Stimulated activated naive CD8-positive, alpha-beta T cell treated with anti-CD3 and anti-CD28 coated beads, Interleukin-15, Interleukin-2, amounts not matched to agents 100 ng/mL and 50 ng/mL, for 24 hours (primary cell): ENCODE measurements around the gene AGBL5.
A peak's percentile ranks its signal among the peaks of the same experiment; 100 is the strongest.

Source experiments
- H3K27ac Mint-ChIP-seq: one replicate; pipeline ENCODE4 v1.8.0; 2021; ENCODE audit warnings: mild to moderate bottlenecking, mixed read lengths
- H3K27me3 Mint-ChIP-seq: one replicate; pipeline ENCODE4 v1.8.0; 2021; ENCODE audit warnings: mixed read lengths
- H3K36me3 Mint-ChIP-seq: one replicate; pipeline ENCODE4 v1.8.0; 2021; ENCODE audit warnings: low read depth, mixed read lengths
- H3K4me1 Mint-ChIP-seq: one replicate; pipeline ENCODE4 v1.8.0; 2021; ENCODE audit warnings: low read depth, mixed read lengths
- H3K4me3 Mint-ChIP-seq: one replicate; pipeline ENCODE4 v1.8.0; 2021; ENCODE audit warnings: mild to moderate bottlenecking, mixed read lengths
- H3K9me3 Mint-ChIP-seq: one replicate; pipeline ENCODE4 v1.8.0; 2021; ENCODE audit warnings: mixed read lengths

The AGBL5 gene

DNA sequence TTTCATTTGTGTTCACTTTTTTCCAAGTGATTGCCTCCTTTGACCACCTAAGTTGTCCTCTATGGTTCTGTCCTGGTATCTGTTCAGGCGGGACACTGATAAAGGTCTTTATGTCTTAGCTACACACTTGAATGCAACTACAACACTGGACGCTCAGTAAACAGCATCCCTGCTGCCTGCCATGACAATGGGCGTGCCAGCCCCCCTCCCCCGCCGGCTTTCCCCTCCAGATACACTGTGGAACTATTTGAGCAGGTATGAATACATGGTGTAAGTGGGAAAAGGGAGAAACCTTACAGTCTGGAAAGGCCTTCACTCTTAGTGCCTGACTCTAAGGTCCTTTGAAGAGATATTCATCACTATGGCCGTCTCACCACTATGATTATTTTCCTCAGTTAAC is 5.7 kb downstream of the AGBL5 start:
- Mint-ChIP-seq H3K4me1 (peaks cover 4% of the 10 kb centered on the region), H3K9me3 (no peaks in the 10 kb centered on the region), H3K27ac (no peak overlapping the region)

DNA sequence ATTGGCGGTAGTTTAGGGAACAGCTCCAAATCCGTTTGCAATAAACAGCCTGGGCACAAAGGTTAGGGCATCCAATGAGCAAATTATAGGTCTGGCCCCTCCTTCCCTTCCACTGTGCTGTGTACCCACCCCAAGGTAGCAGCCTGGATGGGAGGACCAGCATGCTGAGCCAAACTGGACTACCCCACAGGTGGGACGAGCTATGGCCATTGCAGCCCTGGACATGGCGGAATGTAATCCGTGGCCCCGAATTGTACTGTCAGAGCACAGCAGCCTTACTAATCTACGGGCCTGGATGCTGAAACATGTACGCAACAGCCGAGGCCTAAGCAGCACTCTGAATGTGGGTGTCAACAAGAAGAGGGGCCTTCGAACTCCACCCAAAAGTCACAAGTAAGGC is 6.7 kb downstream of the AGBL5 start:
- H3K27ac Mint-ChIP-seq: no peak overlapping the region
- H3K36me3 Mint-ChIP-seq: peaks cover 43% of the 10 kb centered on the region
- H3K4me3 Mint-ChIP-seq: no peak overlapping the region
- H3K9me3 Mint-ChIP-seq: no peaks in the 10 kb centered on the region
- H3K4me1 Mint-ChIP-seq: no peaks in the 10 kb centered on the region
- H3K27me3 Mint-ChIP-seq: no peaks in the 10 kb centered on the region

More for the DNA sequence above, 5.7 kb downstream of the AGBL5 start:
- Mint-ChIP-seq H3K4me3 (no peak overlapping the region), H3K27me3 (no peaks in the 10 kb centered on the region), H3K36me3 (peaks cover 34% of the 10 kb centered on the region)

DNA sequence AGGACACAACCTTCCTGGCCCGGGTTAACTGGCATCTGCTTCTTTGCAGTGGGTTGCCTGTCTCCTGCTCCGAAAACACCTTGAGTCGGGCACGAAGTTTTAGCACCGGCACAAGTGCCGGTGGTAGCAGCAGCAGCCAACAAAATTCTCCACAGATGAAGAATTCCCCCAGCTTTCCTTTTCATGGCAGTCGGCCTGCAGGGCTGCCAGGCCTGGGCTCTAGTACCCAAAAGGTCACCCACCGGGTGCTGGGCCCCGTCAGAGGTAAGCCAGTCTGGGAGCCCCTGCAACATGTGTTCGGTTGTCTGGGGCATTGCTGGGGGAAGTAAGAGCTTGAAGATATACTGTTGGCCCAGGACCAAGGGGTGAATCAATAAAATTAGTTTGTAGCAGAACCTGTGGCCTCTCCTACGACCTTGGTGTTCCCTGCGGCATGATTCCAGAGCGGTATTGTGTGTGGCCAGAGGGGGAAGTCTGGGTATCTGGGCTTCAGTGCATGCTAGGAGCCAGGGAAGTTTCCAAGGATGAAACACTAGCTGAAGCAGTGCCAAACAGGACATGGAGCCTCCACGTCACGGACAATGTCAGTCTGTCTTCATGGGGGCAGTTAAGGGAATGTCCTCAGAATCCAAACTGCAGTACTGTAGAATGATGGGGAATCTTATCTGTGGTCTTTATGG is 7.8 kb downstream of the AGBL5 start:
- no peaks in the 10 kb centered on the region for H3K27me3 Mint-ChIP-seq
- no peaks in the 10 kb centered on the region for H3K4me1 Mint-ChIP-seq
- no peak overlapping the region for H3K27ac Mint-ChIP-seq
- peaks cover 44% of the 10 kb centered on the region for H3K36me3 Mint-ChIP-seq
- no peak overlapping the region for H3K4me3 Mint-ChIP-seq
- no peaks in the 10 kb centered on the region for H3K9me3 Mint-ChIP-seq

DNA sequence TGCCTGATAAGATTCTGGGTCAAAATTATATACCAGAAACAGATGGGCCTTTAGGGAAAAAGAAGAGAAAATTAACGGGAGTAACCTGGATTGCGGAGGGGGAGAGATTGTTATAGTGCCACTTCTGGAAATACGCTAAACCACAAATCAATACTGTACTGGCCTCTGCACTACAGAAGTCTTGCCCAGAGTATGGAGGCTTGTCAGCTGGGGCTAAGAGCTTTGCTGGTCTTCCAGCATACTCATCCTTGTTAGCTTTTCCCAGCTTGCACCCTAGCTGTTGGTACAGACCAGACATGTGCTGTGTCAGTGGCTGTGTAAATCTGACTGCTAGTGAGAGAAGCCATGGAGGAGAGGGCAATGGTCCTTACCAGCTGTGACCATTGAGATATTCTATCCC is 8.9 kb downstream of the AGBL5 start:
- no peak overlapping the region for H3K27ac Mint-ChIP-seq

DNA sequence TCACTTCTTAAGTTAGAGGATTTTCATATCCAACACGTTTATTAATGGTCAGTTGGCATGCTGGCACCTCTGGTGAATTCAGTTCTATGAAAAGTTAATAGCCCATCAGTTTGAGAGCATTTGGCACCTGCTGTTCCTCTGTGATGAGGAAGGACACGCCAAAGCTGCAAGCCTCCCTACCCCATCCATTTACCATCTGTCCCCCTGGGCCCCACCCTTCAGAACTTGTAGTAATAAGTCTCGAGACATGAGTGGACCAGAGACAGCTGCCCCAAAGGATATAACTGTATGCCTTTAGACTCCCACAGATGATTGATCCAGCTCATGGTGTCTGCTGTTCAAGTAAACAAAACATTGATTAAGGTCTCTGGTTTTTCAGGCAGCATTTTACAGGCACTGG is 13.7 kb downstream of the AGBL5 start:
- peaks cover 28% of the 10 kb centered on the region for H3K4me1 Mint-ChIP-seq
- no peaks in the 10 kb centered on the region for H3K27me3 Mint-ChIP-seq
- no peak overlapping the region for H3K4me3 Mint-ChIP-seq
- no peaks in the 10 kb centered on the region for H3K9me3 Mint-ChIP-seq
- peaks cover 68% of the 10 kb centered on the region for H3K36me3 Mint-ChIP-seq
- H3K27ac Mint-ChIP-seq: no peak overlapping the region

More for the DNA sequence above, 8.9 kb downstream of the AGBL5 start:
- H3K9me3 Mint-ChIP-seq: no peaks in the 10 kb centered on the region
- H3K4me3 Mint-ChIP-seq: no peak overlapping the region
- H3K36me3 Mint-ChIP-seq: peaks cover 46% of the 10 kb centered on the region
- H3K27me3 Mint-ChIP-seq: no peaks in the 10 kb centered on the region
- H3K4me1 Mint-ChIP-seq: no peaks in the 10 kb centered on the region

DNA sequence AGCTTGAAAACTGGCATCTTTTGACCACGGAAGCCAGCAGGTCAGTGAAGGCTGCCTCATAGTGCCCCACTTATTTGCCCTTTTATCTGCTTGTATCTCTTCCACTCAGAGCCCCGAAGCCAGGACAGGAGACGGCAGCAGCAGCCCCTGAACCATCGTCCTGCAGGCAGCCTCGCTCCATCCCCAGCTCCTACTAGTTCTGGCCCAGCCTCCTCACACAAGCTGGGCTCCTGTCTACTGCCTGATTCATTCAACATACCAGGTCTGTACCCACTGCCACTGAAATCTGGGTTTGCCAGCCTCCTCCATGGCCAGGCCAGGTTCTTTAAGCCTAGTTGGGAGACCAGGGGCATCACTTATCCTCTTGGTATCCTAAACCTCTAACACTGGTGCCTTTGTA is 15.9 kb downstream of the AGBL5 start:
- no peaks in the 10 kb centered on the region for H3K27me3 Mint-ChIP-seq
- H3K36me3 Mint-ChIP-seq: peaks cover 68% of the 10 kb centered on the region
- H3K9me3 Mint-ChIP-seq: no peaks in the 10 kb centered on the region
- no peak overlapping the region for H3K4me3 Mint-ChIP-seq
- H3K27ac Mint-ChIP-seq: peak overlapping the region; percentile 66
- peaks cover 42% of the 10 kb centered on the region for H3K4me1 Mint-ChIP-seq

DNA sequence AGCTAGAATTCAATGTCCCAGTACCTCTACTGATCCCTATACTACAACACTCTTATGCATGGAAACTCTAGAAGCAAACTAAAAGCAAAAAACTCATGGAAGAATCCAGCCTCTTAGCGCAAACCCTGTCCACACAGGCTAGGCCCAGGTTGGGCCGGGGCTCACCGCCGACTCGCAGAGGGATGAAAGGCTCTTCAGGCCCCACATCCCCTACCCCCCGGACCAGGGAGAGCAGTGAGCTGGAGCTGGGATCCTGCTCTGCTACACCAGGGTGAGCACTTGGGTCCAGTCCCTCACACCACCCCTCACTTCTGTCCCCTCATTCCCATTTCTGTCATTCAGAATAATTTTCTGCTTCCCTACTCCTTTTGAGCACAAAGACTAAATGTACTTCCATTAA is 18.0 kb downstream of the AGBL5 start:
- Mint-ChIP-seq H3K4me1 (peaks cover 61% of the 10 kb centered on the region), H3K36me3 (peaks cover 52% of the 10 kb centered on the region), H3K27ac (peak overlapping the region; percentile 63), H3K9me3 (no peaks in the 10 kb centered on the region), H3K4me3 (peak overlapping the region; percentile 98), H3K27me3 (no peaks in the 10 kb centered on the region)

DNA sequence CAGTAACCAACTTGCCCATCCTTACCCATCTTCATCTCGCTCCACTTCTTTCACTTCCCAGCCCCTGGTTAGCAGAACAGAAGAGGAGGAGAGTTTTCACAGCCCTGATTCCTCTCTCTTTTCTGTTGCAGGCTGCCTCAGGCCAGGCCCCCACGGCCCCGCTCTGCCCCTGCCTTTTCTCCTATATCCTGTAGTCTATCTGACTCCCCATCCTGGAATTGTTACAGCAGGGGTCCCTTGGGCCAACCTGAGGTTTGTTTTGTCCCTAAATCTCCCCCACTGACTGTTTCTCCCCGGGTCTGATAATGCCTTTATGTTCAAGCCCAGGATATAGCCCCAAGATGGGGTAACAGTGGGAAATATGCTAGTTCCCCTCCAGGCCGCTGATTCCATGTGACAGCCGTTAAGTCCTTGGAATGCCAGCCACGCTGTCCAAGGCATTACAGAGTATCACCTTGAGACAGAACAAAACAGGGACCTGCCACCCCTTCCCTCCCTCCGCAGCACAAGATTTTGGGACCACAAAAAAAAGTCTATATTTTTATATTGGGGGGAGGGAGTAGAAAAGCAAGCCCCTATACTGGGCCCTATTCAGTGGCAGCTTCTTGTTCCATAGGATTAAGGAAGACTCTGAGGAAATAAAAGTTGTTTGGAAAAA is 18.6 kb downstream of the AGBL5 start:
- H3K4me3 Mint-ChIP-seq: peak overlapping the region; percentile 98
- peaks cover 67% of the 10 kb centered on the region for H3K4me1 Mint-ChIP-seq
- H3K27me3 Mint-ChIP-seq: no peaks in the 10 kb centered on the region
- peak overlapping the region; percentile 89 for H3K27ac Mint-ChIP-seq
- peaks cover 49% of the 10 kb centered on the region for H3K36me3 Mint-ChIP-seq
- H3K9me3 Mint-ChIP-seq: no peaks in the 10 kb centered on the region

DNA sequence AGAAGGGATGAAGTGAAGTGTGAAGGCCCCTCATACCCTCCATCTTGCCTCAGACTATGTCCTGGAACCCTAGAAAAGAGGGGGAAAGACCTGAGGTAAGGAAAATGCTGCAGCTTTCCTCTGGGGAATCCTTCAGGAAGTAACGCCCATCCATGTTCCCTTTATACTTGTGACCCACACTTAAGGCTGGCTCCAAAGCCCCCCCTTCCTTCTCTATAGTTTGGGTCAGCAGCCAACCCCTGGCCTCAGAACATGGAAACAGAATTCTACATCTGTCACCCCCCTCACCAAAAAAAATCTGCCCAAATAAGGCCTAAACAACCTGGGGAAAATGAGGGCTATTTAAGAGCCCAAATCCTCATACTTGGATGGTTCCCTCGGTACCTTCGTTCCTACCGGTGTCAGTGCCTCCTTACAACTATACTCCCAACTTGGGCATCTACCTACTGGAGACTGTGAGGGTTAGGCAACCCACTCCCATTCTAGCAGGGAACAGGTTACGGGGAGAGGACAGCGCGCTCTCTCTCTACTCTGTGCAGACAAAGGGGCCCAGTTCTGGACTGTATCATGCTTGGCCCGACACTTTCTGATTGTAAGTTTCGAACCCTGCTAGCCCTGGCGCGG is 19.3 kb downstream of the AGBL5 start:
- H3K9me3 Mint-ChIP-seq: no peaks in the 10 kb centered on the region
- peak overlapping the region; percentile 98 for H3K4me3 Mint-ChIP-seq
- peaks cover 43% of the 10 kb centered on the region for H3K36me3 Mint-ChIP-seq
- peak overlapping the region; percentile 89 for H3K27ac Mint-ChIP-seq
- no peaks in the 10 kb centered on the region for H3K27me3 Mint-ChIP-seq
- H3K4me1 Mint-ChIP-seq: peaks cover 74% of the 10 kb centered on the region

DNA sequence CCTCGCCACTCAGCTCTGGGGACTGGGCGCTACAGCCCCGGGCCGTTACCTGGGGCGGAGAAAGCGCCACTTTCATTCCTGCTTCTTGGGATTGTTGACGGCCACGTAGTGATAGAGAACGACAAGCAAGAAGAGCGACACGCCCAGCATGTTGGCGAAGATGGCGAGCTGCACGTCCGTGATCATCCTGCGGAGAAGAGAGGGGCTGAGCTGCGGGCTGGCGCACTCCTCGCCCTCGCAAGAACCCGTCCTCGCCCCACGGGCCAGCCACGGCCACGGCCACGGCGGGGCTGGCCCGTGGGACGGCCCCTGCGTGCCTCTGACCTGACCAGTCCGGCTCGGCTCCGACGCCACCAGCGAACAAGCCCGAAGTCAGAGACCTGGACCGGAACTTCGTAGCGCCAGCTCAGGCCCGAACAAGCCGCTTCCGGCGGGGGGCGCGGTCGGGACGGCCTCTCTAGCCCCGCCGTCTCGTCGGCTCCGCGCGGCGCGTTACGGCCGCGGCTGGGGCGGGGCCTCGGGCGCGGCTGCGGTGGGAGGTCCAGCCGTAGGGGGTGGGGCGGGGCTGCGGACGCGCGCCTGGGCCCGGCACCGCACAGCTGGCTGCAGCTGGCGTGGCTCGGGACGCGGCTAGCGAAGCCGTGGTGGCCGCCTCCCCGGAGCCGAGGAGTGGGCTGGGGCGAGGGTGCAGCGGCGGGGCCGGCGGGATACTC is 20.0 kb downstream of the AGBL5 start, which contains the start of gene OST4:
Gene OST4, minus strand, starts transcription at position 378 of the 713 bp plus-strand sequence.
- H3K4me3 Mint-ChIP-seq: peak within 1 kb of the TSS; percentile 98
- no peaks in the 10 kb centered on the region for H3K27me3 Mint-ChIP-seq
- H3K9me3 Mint-ChIP-seq: no peaks in the 10 kb centered on the region
- H3K4me1 Mint-ChIP-seq: peaks cover 76% of the 10 kb centered on the region
- peaks cover 39% of the 10 kb centered on the region for H3K36me3 Mint-ChIP-seq
- peak within 1 kb of the TSS; percentile 93 for H3K27ac Mint-ChIP-seq

DNA sequence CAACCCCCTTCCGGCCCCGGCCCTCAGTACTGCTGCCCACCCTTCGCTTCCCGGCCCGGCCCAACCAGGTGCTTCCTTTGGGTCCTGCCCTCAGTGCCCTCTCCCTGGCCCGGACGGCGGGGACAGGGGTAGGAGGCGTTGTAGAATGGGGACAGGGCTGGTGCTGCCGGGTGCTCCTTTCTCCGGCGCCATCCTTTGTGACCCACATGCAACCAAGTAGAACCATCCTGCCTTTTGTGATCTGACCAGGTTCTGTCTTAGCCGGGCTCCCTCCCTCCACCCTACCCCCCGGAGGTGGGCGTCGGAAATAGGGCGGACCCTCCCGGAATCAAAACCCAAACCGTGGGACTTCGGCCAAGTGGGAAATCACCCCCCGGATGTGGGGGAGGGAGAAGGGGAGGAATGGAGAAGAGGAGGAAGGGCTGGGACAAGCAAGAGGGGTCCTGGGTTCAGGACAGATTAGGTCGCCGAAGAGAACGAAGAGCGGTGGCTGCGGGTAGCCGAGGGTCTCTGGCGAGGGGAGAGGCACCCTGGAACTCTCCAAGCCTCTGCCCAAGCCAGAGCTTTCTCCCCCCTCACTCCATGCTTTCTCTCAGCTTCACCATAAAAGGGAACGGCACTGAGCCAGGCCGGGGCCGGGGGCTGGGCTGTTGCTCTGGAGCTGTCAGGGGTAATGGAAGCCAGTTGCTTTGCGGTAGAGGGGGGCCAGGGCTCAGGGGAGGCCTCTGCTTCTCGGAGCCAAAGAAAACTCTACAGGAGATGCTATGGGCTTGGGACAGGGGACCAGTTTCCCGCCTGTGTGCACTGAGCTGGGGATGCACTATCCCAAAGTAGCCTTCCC is 20.7 kb downstream of the AGBL5 start:
- Mint-ChIP-seq H3K4me1 (peaks cover 79% of the 10 kb centered on the region), H3K9me3 (no peaks in the 10 kb centered on the region), H3K36me3 (peaks cover 37% of the 10 kb centered on the region), H3K4me3 (peak overlapping the region; percentile 87), H3K27ac (peak overlapping the region; percentile 93), H3K27me3 (no peaks in the 10 kb centered on the region)

DNA sequence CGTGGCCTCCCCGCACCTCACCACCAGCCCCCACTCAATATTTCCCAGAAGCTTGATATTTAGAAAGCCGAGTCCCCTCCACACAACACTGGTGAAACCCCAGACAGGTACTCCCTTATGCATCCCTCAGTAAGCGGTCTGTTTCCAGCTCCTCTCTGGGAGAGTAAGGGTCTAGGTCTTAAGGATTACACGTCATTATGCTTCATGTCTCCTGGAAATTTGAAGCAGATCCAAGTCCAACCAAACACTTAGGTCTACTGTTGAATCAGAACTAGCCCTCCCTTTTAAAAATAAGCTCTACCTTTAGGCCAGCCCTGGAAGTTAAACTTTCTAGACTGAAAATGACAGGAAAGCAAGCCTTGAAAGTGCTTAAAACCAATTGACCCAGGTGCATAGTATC is 21.5 kb downstream of the AGBL5 start:
- Mint-ChIP-seq H3K4me1 (peaks cover 81% of the 10 kb centered on the region), H3K9me3 (no peaks in the 10 kb centered on the region)

DNA sequence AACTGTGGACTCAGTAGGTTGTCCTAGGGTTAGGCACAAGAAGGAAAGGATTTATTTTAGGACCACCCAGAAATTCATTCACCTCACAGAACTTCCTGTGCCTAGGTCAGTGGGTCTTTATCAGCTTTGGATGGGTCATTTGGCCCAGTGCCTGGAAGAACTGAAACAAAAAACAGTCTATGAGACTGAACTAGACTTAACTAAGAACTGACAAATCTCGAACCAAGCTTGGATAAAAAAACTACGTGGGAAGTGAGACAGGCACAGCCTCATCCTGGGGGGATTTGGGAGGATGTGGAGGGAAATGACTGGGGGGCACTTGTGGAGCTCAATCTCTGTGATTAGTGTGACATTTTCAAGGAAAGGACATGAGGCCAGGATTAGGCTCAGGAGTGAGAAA is 22.3 kb downstream of the AGBL5 start:
- Mint-ChIP-seq H3K36me3 (peaks cover 22% of the 10 kb centered on the region), H3K4me1 (peaks cover 73% of the 10 kb centered on the region), H3K4me3 (no peak overlapping the region), H3K9me3 (no peaks in the 10 kb centered on the region), H3K27me3 (no peaks in the 10 kb centered on the region), H3K27ac (peak overlapping the region; percentile 17)

More for the DNA sequence above, 21.5 kb downstream of the AGBL5 start:
- peaks cover 30% of the 10 kb centered on the region for H3K36me3 Mint-ChIP-seq
- no peaks in the 10 kb centered on the region for H3K27me3 Mint-ChIP-seq
- peak overlapping the region; percentile 87 for H3K4me3 Mint-ChIP-seq
- H3K27ac Mint-ChIP-seq: peak overlapping the region; percentile 47
